H1 (cell line): Measurements from ENCODE around the gene MEGF9. TPM values are rescaled to one million over a fixed set of nuclear protein-coding genes. Genes with fewer than 3 reads are reported as not detected.

Source experiments
- CBX5 ChIP-seq: fragments of 300-800, 300-1000 bp; sonication (generic); IDR thresholded peaks from 2 replicates; pipeline ENCODE4 v1.7.1; 2016; ENCODE audit warnings: antibody characterized with exemption, low read length, low read depth
- RFX5 ChIP-seq: IDR thresholded peaks from 2 replicates; pipeline ENCODE4 v1.6.1; 2011; ENCODE audit warnings: low read depth, low read length, improper control_type of control experiment, borderline replicate concordance
- polyA plus RNA-seq, 7 experiments: library from polyadenylated mRNA; depleted of rRNA in 3 of 7; stranded (reverse) in 5 of 7; unstranded in 2 of 7; fragments of >200 nt in 5 of 7; fragments of 200-250 nt in 2 of 7; gene quantifications; 1 replicate in 5 of 7; 2 replicates in 1 of 7; 4 replicates in 1 of 7; pipeline versions ENCODE4 v1.2.1 to v1.2.3, GENCODE V29; 2011 to 2013; ENCODE audit warnings: missing spikeins in 2 of 7, mixed read lengths in 2 of 7
- total RNA-seq: library from RNA; stranded (reverse); fragmentation: NEBNext Ultra II Directional; extraction: Animal tissue kit (Norgen Biotek cat#: 25700); gene quantifications from 2 replicates; pipeline ENCODE4 v1.2.1, GENCODE V29; 2021

Gene MEGF9
- total and polyA plus RNA-seq, 2 of the 8 experiments (the other 6 are each of a cell fraction or from before 2014, with no cell fraction given), result 0.45 to 1.8 TPM

DNA sequence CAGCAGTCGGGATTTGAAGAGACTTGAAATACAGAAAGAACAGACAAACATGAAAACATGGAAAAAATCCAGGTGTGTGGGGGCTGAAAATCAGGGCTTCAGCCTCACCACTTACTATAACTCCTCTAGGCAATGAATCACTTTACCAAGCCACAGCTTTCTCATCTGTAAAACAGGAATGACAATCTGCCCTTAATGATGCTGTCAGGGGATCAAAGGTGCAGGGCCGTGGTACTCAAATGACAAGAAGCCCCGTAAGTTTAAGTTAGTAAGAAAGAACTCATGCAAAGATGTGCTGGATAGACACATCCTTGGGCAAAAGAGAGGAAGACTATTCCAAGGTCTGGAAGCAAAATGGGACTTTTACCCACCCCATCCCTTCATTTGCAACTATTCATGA, 44.3 kb upstream of the MEGF9 start (continued):
- TF ChIP-seq CBX5, result no peak
- no peak for TF ChIP-seq RFX5
